Stomach smooth muscle (tissue), 2 donors: ENCODE results near the gene MAN1B1.
"Not testable (repeated sequence)": the region's sequence is repeated elsewhere in the genome, so short reads cannot be mapped to it uniquely, and the experiment has no call there.

ENCODE experiments used
- H3K27ac ChIP-seq: one replicate; pipeline ENCODE4 v1.7.0; 2013; ENCODE audit warnings: mild to moderate bottlenecking, low read length, inconsistent platforms
- H3K27me3 ChIP-seq, 2 donors: one replicate each; pipeline ENCODE4 v1.7.0; 2013; ENCODE audit warnings: low read length in 2 of 2; ENCODE audit not compliant: insufficient read depth in 2 of 2, control insufficient read depth in 1 of 2
- H3K36me3 ChIP-seq, 2 donors: one replicate each; pipeline ENCODE4 v1.7.0; 2013; ENCODE audit warnings: low read length in 2 of 2; ENCODE audit not compliant: control insufficient read depth in 2 of 2, insufficient read depth in 2 of 2
- H3K4me1 ChIP-seq: one replicate; pipeline ENCODE4 v1.7.0; 2013; ENCODE audit warnings: low read length; ENCODE audit not compliant: control insufficient read depth, insufficient read depth
- H3K4me3 ChIP-seq, 2 donors: one replicate each; pipeline ENCODE4 v1.7.0; 2013; ENCODE audit warnings: low read length in 2 of 2
- H3K9ac ChIP-seq, 2 donors: one replicate each; pipeline ENCODE4 v1.7.0; 2013; ENCODE audit warnings: low read length in 2 of 2, mild to moderate bottlenecking in 1 of 2
- H3K9me3 ChIP-seq, 2 donors: one replicate each; pipeline ENCODE4 v1.7.0; 2013; ENCODE audit warnings: low read length in 2 of 2; ENCODE audit not compliant: control insufficient read depth in 2 of 2
- donor health status: healthy.
- donor health status: Pancreatic carcinoma.

The MAN1B1 gene

DNA sequence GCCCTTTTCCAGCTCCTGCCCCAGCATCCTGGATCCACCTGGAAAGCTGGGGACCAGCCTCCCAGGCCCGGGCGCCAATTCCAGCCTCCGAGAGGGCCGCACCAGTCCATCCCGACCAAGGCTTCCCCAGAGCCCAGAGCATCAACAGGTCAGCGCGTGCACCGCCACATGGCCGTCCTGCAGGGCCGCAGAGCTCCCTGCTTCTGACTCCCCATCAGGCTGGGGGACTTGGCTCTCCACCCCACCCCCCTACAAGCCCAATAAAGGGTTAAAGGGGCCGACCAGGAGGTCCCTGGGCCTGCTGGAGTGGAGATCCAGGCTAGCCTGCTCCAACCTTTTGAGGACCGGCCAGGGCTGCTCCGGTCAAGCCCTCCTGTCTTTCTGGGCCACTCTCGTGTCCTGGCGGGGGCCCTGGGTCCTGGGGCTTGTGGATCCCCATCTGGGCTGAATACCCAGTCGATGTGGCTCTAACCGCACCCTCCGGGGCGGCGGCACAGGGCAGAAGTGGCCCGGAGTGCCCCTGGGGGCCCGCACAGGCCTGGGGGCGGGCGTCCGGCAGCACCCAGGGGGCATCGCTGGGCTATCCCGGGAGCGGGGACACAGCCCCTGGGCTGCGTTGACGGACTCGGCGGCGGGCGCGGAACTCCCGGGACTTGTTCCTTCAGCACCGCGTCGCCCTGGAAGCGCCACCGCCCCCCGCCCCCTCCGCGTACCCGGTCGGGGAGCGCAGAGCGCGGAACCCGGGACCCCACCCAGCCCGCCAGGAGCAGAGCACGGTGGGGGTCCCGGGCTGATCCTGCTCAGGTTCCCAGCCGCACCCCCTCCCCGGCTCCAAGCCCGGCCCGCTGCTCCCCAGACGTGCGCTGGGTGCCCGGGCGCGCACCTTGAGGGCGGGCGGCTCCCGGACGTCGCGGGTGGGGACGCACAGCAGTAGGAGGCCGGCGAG lies 33.5 kb upstream of the MAN1B1 start:
- Histone ChIP-seq H3K4me3 (peak overlapping the region in 1 of 2 donors; percentile 40), H3K27me3 (peaks cover 33 to 51% of the 10 kb centered on the region in 2 donors), H3K9me3 (no peaks in the 10 kb centered on the region), H3K27ac (no peak overlapping the region), H3K9ac (no peak overlapping the region), H3K4me1 (peaks cover 41% of the 10 kb centered on the region), H3K36me3 (no peaks in the 10 kb centered on the region)

GRCh38 chr9:137053944-137054931 lies 32.5 kb upstream of the MAN1B1 start, which contains the start of gene ENTPD2:
Gene ENTPD2 (minus strand): TSS chr9:137054061. CDS start chr9:137053997, 64 bp downstream.
- H3K9me3 ChIP-seq: no peaks in the 10 kb centered on the region
- no peaks in the 10 kb centered on the region for H3K36me3 ChIP-seq
- H3K4me3 ChIP-seq: peak within 1 kb of the TSS in 1 of 2 donors; percentile 40
- H3K4me1 ChIP-seq: peaks cover 37% of the 10 kb centered on the region
- H3K27me3 ChIP-seq: peaks cover 29 to 44% of the 10 kb centered on the region in 2 donors
- no peak within 1 kb of the TSS for H3K27ac ChIP-seq
- no peak within 1 kb of the TSS for H3K9ac ChIP-seq

GRCh38 chr9:137054932-137055384 lies 31.8 kb upstream of the MAN1B1 start:
- Histone ChIP-seq H3K9ac (no peak overlapping the region), H3K27me3 (peaks cover 23 to 37% of the 10 kb centered on the region in 2 donors), H3K4me3 (peak overlapping the region in 1 of 2 donors; percentile 44), H3K27ac (no peak overlapping the region), H3K36me3 (no peaks in the 10 kb centered on the region), H3K9me3 (no peaks in the 10 kb centered on the region), H3K4me1 (peaks cover 37% of the 10 kb centered on the region)

DNA sequence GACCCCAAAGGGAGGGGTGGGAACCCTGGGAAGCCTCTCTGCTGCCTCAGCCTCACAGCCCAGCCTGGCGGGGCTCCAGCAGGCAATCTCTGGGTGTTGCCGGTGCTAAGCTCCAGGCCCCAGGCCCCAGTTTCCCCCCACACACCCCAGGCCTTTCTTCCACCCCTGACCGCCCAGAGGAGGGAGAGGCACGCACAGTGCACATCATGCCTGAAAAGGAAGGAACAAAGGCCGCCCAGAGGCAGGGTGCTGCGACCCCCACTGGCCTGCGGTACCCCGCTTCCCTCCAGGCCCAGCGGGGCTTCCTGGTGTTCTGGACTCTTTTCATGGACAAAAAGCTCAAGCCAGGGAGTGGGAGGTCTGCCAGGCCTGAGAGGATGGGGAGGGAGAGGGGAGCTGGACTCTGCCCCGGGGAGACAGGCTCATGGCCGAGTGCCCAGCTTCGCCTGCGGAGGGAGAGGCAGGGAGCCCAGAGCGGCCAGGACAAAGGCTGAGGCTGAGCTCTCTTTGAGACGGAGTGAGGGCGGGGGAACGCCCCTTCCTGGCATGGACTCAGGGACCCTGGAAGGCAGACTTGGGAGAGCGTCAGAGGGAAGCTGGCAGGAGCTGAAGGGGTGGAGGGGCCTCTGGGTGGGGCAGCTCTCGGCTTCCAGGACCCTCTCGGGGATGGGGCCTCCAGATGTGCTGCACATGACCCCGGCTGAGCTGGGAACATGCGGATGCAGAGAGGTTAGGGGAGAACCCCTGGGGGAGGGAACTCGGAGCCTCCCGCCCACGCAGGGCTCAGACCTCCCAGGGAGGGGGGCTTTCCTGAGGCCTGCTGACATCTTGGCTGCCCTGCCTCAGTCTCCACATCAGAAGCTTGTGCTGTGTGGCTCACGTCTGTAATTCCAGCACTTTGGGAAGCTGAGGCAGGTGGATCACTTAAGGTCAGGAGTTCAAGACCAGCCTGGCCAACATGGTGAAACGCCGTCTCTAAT lies 31.1 kb upstream of the MAN1B1 start:
- H3K9ac ChIP-seq: no peak overlapping the region
- H3K4me1 ChIP-seq: peaks cover 37% of the 10 kb centered on the region
- no peaks in the 10 kb centered on the region for H3K36me3 ChIP-seq
- no peaks in the 10 kb centered on the region for H3K9me3 ChIP-seq
- H3K4me3 ChIP-seq: peak overlapping the region in 1 of 2 donors; percentile 44
- H3K27me3 ChIP-seq: peaks cover 18 to 30% of the 10 kb centered on the region in 2 donors
- no peak overlapping the region for H3K27ac ChIP-seq

GRCh38 chr9:137056739-137057415 lies 29.9 kb upstream of the MAN1B1 start:
- H3K36me3 ChIP-seq: no peaks in the 10 kb centered on the region
- H3K4me1 ChIP-seq: peaks cover 37% of the 10 kb centered on the region
- H3K4me3 ChIP-seq: no peak overlapping the region
- no peaks in the 10 kb centered on the region for H3K9me3 ChIP-seq
- peaks cover 9 to 20% of the 10 kb centered on the region in 2 donors for H3K27me3 ChIP-seq
- no peak overlapping the region for H3K27ac ChIP-seq
- no peak overlapping the region for H3K9ac ChIP-seq

DNA sequence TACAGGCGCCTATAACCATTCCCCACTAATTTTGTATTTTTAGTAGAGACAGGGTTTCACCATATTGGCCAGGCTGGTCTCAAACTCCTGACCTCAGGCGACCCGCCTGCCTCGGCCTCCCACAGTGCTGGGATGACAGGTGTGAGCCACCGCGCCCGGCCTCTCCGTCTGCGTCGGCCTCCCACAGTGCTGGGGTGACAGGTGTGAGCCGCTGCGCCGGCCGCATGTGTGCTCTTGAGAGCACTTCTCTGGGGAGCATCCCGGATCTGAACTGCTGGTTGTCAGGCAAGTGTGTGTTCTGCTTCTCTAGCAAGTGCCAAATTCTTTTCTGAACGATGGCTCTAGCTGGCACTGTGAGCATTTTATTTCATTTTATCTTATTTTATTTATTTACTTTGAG lies 29.2 kb upstream of the MAN1B1 start:
- Histone ChIP-seq H3K4me3 (no peak overlapping the region), H3K9ac (no peak overlapping the region), H3K4me1 (peaks cover 37% of the 10 kb centered on the region), H3K27ac (no peak overlapping the region), H3K36me3 (no peaks in the 10 kb centered on the region), H3K27me3 (peaks cover 8 to 13% of the 10 kb centered on the region in 2 donors), H3K9me3 (no peaks in the 10 kb centered on the region)

DNA sequence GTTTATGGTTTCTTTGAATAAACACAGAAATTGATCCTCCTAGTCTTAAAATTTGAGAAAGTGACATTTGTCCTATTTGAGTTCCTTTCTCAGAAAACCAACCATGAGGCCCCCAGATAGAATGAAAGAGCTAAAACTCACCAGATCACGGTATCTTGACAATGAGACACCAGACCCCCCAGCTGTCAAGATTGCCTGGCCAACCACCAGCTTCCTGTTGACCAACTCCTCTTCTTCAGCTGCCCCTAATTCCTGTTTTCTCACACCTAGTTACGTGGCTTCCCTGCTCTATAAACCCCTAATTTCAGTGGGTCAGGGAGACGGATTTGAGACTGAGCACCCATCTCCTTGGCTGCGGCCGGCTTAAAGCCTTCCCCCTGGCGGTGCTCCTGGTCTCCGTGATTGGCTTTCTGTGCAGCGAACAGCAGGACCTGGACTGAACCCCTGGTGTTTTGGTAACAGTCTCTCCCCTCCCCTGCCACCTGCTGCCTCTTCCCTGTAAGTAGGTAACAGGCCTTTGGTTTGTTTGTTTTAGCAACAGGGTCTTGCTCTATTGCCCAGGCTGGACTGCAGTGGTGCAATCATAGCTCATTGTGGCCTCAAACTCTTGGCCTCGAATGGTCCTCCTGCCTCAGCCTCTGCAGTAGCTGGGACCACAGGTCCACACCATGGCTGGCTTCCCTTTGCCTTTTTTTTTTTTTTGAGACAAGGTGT lies 28.1 kb upstream of the MAN1B1 start:
- Histone ChIP-seq H3K36me3 (no peaks in the 10 kb centered on the region), H3K9ac (no peak overlapping the region), H3K9me3 (no peaks in the 10 kb centered on the region), H3K27ac (no peak overlapping the region), H3K4me1 (peaks cover 27% of the 10 kb centered on the region), H3K4me3 (no peak overlapping the region), H3K27me3 (peaks cover 0 to 2% of the 10 kb centered on the region in 2 donors)

GRCh38 chr9:137062384-137062783 lies 24.4 kb upstream of the MAN1B1 start:
- H3K4me3 ChIP-seq: no peak overlapping the region
- H3K36me3 ChIP-seq: no peaks in the 10 kb centered on the region
- peaks cover 4% of the 10 kb centered on the region for H3K4me1 ChIP-seq
- no peak overlapping the region for H3K9ac ChIP-seq
- H3K27ac ChIP-seq: no peak overlapping the region
- no peaks in the 10 kb centered on the region for H3K9me3 ChIP-seq
- H3K27me3 ChIP-seq: peaks cover 0 to 10% of the 10 kb centered on the region in 2 donors

- not testable (repeated sequence) for H3K9me3 ChIP-seq, H3K9ac ChIP-seq, H3K4me1 ChIP-seq, H3K27ac ChIP-seq, H3K36me3 ChIP-seq, H3K4me3 ChIP-seq
- H3K27me3 ChIP-seq: peaks cover 1 to 10% of the 10 kb centered on the region in 2 donors
Observed at GRCh38 chr9:137062798-137063197, 24.0 kb upstream of the MAN1B1 start.
